Measurements from ENCODE around the gene PTPRR. TPM values are rescaled to one million over a fixed set of nuclear protein-coding genes. Genes with fewer than 3 reads are reported as not detected.

PTPRR gene
- total RNA-seq, 1 experiment from 2014 or later: 1.3 TPM

- no peaks in the 10 kb centered on the region for H3K9me3 ChIP-seq
- Mint-ChIP-seq H3K27ac (ENCODE audit: unreplicated experiment) (no peak overlapping the region), H3K36me3 (ENCODE audit: insufficient read depth, unreplicated experiment) (no peaks in the 10 kb centered on the region), H3K4me1 (ENCODE audit: low read depth, unreplicated experiment) (peaks cover 7% of the 10 kb centered on the region), H3K27me3 (ENCODE audit: insufficient read depth, unreplicated experiment) (no peaks in the 10 kb centered on the region), H3K4me3 (ENCODE audit: unreplicated experiment) (no peak overlapping the region), H3K9me3 (ENCODE audit: unreplicated experiment) (peaks cover 21% of the 10 kb centered on the region)
- no TSS peak for BruUV-seq (replicated peaks)
- intact Hi-C loops (cut with micrococcal nuclease; ENCODE audit: unreplicated experiment): no loop called here
- POLR2A ChIA-PET: no interaction called here
- no peaks in the 10 kb centered on the region for H3K4me1 ChIP-seq
- CTCF ChIA-PET: no interaction called here
- H3K4me3 ChIP-seq (ENCODE audit: low read depth, low read length): no peak overlapping the region
- no peak for TF ChIP-seq CTCF (IDR thresholded peaks at IDR 0.05; ENCODE audit: insufficient read depth in 1 of 2, low read depth in 1 of 2, low read length in 1 of 2, severe bottlenecking in 1 of 2, unreplicated experiment in 1 of 2)
- H3K27me3 ChIP-seq (replicated peaks; ENCODE audit: control insufficient read depth, insufficient read depth, low read length): no peaks in the 10 kb centered on the region
- H3K36me3 ChIP-seq (ENCODE audit: control insufficient read depth, insufficient read depth, low read length): no peaks in the 10 kb centered on the region
- DNase-seq: no peak
Observed at GRCh38 chr12:70745048-70745447, 175.5 kb downstream of the PTPRR start.

- no peak overlapping the region for H3K27ac Mint-ChIP-seq (ENCODE audit: unreplicated experiment)
- H3K27me3 ChIP-seq (replicated peaks; ENCODE audit: control insufficient read depth, insufficient read depth, low read length): no peaks in the 10 kb centered on the region
- H3K9me3 Mint-ChIP-seq (ENCODE audit: unreplicated experiment): peaks cover 21% of the 10 kb centered on the region
- no peak for TF ChIP-seq CTCF (IDR thresholded peaks at IDR 0.05; ENCODE audit: insufficient read depth in 1 of 2, low read depth in 1 of 2, low read length in 1 of 2, severe bottlenecking in 1 of 2, unreplicated experiment in 1 of 2)
- no peak overlapping the region for H3K4me3 Mint-ChIP-seq (ENCODE audit: unreplicated experiment)
- H3K4me1 Mint-ChIP-seq (ENCODE audit: low read depth, unreplicated experiment): peaks cover 7% of the 10 kb centered on the region
- no peaks in the 10 kb centered on the region for H3K4me1 ChIP-seq
- intact Hi-C loops (cut with micrococcal nuclease; ENCODE audit: unreplicated experiment): no loop called here
- ChIA-PET CTCF (no interaction called here), POLR2A (no interaction called here)
- no peak overlapping the region for H3K4me3 ChIP-seq (ENCODE audit: low read depth, low read length)
- H3K27me3 Mint-ChIP-seq (ENCODE audit: insufficient read depth, unreplicated experiment): no peaks in the 10 kb centered on the region
- H3K36me3 Mint-ChIP-seq (ENCODE audit: insufficient read depth, unreplicated experiment): no peaks in the 10 kb centered on the region
- no TSS peak for BruUV-seq (replicated peaks)
- no peaks in the 10 kb centered on the region for H3K36me3 ChIP-seq (ENCODE audit: control insufficient read depth, insufficient read depth, low read length)
- DNase-seq: no peak
- no peaks in the 10 kb centered on the region for H3K9me3 ChIP-seq
Observed at GRCh38 chr12:70744178-70744577, 176.4 kb downstream of the PTPRR start.

- Histone ChIP-seq H3K36me3 (ENCODE audit: control insufficient read depth, insufficient read depth, low read length) (no peaks in the 10 kb centered on the region), H3K4me3 (ENCODE audit: low read depth, low read length) (no peak overlapping the region), H3K9me3 (no peaks in the 10 kb centered on the region), H3K4me1 (no peaks in the 10 kb centered on the region), H3K27me3 (replicated peaks; ENCODE audit: control insufficient read depth, insufficient read depth, low read length) (no peaks in the 10 kb centered on the region)
- H3K4me1 Mint-ChIP-seq (ENCODE audit: low read depth, unreplicated experiment): peaks cover 7% of the 10 kb centered on the region
- ChIA-PET POLR2A (no interaction called here), CTCF (no interaction called here)
- H3K9me3 Mint-ChIP-seq (ENCODE audit: unreplicated experiment): peaks cover 21% of the 10 kb centered on the region
- intact Hi-C loops (cut with micrococcal nuclease; ENCODE audit: unreplicated experiment): no loop called here
- no peak for DNase-seq
- no peaks in the 10 kb centered on the region for H3K36me3 Mint-ChIP-seq (ENCODE audit: insufficient read depth, unreplicated experiment)
- H3K4me3 Mint-ChIP-seq (ENCODE audit: unreplicated experiment): no peak overlapping the region
- no TSS peak for BruUV-seq (replicated peaks)
- no peak for TF ChIP-seq CTCF (IDR thresholded peaks at IDR 0.05; ENCODE audit: insufficient read depth in 1 of 2, low read depth in 1 of 2, low read length in 1 of 2, severe bottlenecking in 1 of 2, unreplicated experiment in 1 of 2)
- peak overlapping the region; percentile 42 for H3K27ac Mint-ChIP-seq (ENCODE audit: unreplicated experiment)
- no peaks in the 10 kb centered on the region for H3K27me3 Mint-ChIP-seq (ENCODE audit: insufficient read depth, unreplicated experiment)
Observed at GRCh38 chr12:70741256-70741655, 179.3 kb downstream of the PTPRR start.
